Psoas muscle (tissue), 8 donors: Measurements from ENCODE around the gene UQCRC1. TPM values are rescaled to one million over a fixed set of nuclear protein-coding genes. Genes with fewer than 3 reads are reported as not detected.
A peak's percentile ranks its signal among the peaks of the same experiment; 100 is the strongest.

Source experiments
- ATAC-seq, 4 donors: fragments of 200-7000 bp; cut with Tn5 transposase; one replicate each; pipeline ENCODE4 v1.9.1; 2020; ENCODE audit warnings: moderate library complexity in 3 of 4, mild to moderate bottlenecking in 2 of 4
- DNase-seq, 2 donors: peaks; one replicate each; pipeline ENCODE4 v3.0.0-alpha.2; 2020
- H3K27ac ChIP-seq: fragments of 200-600 bp; one replicate; pipeline ENCODE4 v1.8.0; 2022
- H3K27me3 ChIP-seq, 3 donors: fragments of 200-600 bp in 1 of 3; one replicate each; pipeline versions ENCODE4 v1.6.1 to v1.8.0; 2013 to 2022; ENCODE audit warnings: low read length in 2 of 3, mild to moderate bottlenecking in 2 of 3, moderate library complexity in 1 of 3; ENCODE audit not compliant: insufficient read depth in 3 of 3
- H3K36me3 ChIP-seq, 2 donors: fragments of 200-600 bp in 1 of 2; one replicate each; pipeline versions ENCODE4 v1.6.1 to v1.8.0; 2013 to 2022; ENCODE audit warnings: low read depth in 1 of 2, mild to moderate bottlenecking in 1 of 2, moderate library complexity in 1 of 2; ENCODE audit not compliant: insufficient read depth in 1 of 2
- H3K4me1 ChIP-seq: fragments of 200-600 bp; one replicate; pipeline ENCODE4 v1.8.0; 2022
- H3K4me3 ChIP-seq: fragments of 200-600 bp; one replicate; pipeline ENCODE4 v1.8.0; 2022; ENCODE audit warnings: mild to moderate bottlenecking
- H3K9me3 ChIP-seq: fragments of 200-600 bp; one replicate; pipeline ENCODE4 v1.8.0; 2022
- CTCF ChIP-seq: fragments of 200-600 bp; IDR thresholded peaks from one replicate; pipeline ENCODE4 v1.8.0; 2022; ENCODE audit warnings: antibody characterized with exemption
- whole genome bisulfite sequencing, 3 donors: extraction: QIAGEN DNeasy Blood & Tissue Kit; methylation state at CpG; one replicate each; pipeline versions ENCODE4 v1.1.6 to v1.1.7; 2013; 5-methylcytosine and 5-hydroxymethylcytosine counted together
- intact Hi-C, 2 donors: fragments of 100-400 bp; cut with DNase I; formaldehyde crosslinking; loops; one replicate each; pipeline versions ENCODE4 v1.11.0 to v1.14.2; 2022
- polyA plus RNA-seq, 3 donors: library from polyadenylated mRNA; stranded (reverse); fragments of 200-250 nt; gene quantifications; one replicate each; pipeline ENCODE4 v1.2.3, GENCODE V29; 2013
- total RNA-seq, 4 donors: library from RNA; stranded (reverse); fragmentation: NEBNext Ultra II Directional in 2 of 4; extraction: Animal tissue kit (Norgen Biotek cat#: 25700) in 2 of 4; gene quantifications; one replicate each; pipeline versions ENCODE4 v1.2.1 to v1.2.4, GENCODE V29; 2021 to 2023
- donor health status: healthy with polysubstance abuse.
- donor health status: DM: no; HTN: no; CAD: no; lungs with moderate emphysema.
- donor health status: Bipolar disorder and iron deficiency.
- donor health status: healthy.
- donor health status: DM: yes; HTN: yes; CAD: no.
- donor health status: DM: no; HTN: no; CAD: no.
- donor health status: DM: no; HTN: no; CAD: no.
- donor health status: DM: yes; HTN: yes; CAD: no.

UQCRC1 gene
- total and polyA plus RNA-seq, 7 donors, result 466 to 719 (median 674) TPM

DNA sequence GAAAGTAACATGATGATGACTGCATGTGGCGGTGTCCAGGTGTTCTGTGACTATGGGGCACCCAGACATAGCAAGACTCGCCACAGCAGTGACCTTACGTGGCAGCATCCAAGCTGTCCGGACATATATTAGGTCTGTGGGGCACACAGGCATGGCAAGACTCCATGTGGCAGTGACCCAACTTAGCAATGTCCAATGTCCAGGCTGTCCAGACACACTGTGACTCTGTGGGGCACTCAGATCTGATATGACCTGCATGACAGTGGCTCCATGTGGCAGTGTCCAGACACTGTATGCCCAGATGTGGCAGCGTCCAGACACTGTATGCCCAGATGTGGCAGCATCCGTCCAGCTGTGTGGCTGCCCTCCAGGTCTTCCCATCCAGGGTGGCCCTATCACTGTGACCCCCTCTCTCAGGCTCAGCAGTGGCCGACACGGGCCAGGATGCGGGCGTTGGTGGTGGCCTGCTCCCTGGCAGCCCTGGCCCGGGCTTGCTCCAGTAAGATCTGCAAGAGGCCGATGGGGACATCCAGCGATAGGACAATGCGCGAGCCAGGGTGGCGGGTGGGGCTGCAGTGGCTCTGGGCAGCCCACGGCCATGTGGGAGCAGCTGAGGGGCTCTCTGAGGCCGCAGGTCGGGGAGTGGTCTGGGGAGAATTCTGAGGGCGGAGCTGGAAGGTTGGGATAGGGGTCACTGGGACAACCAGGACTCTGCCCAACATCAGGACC, 46.9 kb downstream of the UQCRC1 start:
- no peak overlapping the region for H3K27ac ChIP-seq
- ATAC-seq, result no peak
- TF ChIP-seq CTCF, result no peak
- peaks cover 28% of the 10 kb centered on the region for H3K4me1 ChIP-seq
- WGBS, 3 donors, result 79 to 87% (median 80%) methylated on average over 20 of the region's 20 CpGs
- no peaks in the 10 kb centered on the region for H3K36me3 ChIP-seq
- DNase-seq, result no peak
- no peaks in the 10 kb centered on the region for H3K9me3 ChIP-seq
- intact Hi-C loops, result loop anchor here in 1 of 2 donors (5.0 kb wide), 1 partner anchor 90 kb away; no protein-coding TSS in a partner anchor
- H3K4me3 ChIP-seq, result no peak overlapping the region
- no peaks in the 10 kb centered on the region for H3K27me3 ChIP-seq

GRCh38 chr3:48561045-48561736, 48.3 kb downstream of the UQCRC1 start:
- H3K4me1 ChIP-seq, result peaks cover 33% of the 10 kb centered on the region
- H3K9me3 ChIP-seq, result no peaks in the 10 kb centered on the region
- intact Hi-C loops, result loop anchor here in 1 of 2 donors (5.0 kb wide), 1 partner anchor 91 kb away; no protein-coding TSS in a partner anchor
- peak; percentile 57 to 74 for DNase-seq
- H3K27ac ChIP-seq, result peak overlapping the region; percentile 72
- ATAC-seq, result peak; percentile 12 to 15 (median 14)
- H3K27me3 ChIP-seq, result no peaks in the 10 kb centered on the region
- 28 to 32% (median 30%) methylated on average over 19 to 21 of the region's 21 CpGs for WGBS, 3 donors
- TF ChIP-seq CTCF, result no peak
- peak overlapping the region; percentile 60 for H3K4me3 ChIP-seq
- no peaks in the 10 kb centered on the region for H3K36me3 ChIP-seq

DNA sequence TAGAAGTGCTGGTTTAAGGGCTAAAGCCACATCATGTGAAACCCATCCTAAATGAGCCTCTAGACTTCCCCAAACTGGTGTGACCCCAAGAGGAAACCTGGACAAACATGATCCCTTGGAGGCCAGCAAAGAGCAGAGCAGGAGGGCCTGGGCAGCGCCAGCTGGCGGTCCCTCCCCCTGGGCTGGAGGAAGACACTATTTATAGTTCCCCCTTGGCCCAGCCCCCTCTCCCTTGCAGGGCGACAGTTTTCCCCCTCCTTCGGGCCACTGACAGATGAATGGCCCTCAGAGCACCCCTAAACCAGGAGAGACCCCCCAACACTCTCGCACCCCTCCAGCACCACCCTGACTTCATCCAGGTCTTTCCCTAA, 48.8 kb downstream of the UQCRC1 start:
- H3K36me3 ChIP-seq, result no peaks in the 10 kb centered on the region
- WGBS, 3 donors, result 6 to 7% (median 6%) methylated on average over 5 of the region's 5 CpGs
- H3K9me3 ChIP-seq, result no peaks in the 10 kb centered on the region
- no peaks in the 10 kb centered on the region for H3K27me3 ChIP-seq
- DNase-seq (peak in 1 of 2 donors; percentile 36), ATAC-seq (peak; percentile 34 to 56 (median 52))
- H3K4me1 ChIP-seq, result peaks cover 33% of the 10 kb centered on the region
- peak overlapping the region; percentile 72 for H3K27ac ChIP-seq
- H3K4me3 ChIP-seq, result peak overlapping the region; percentile 60
- intact Hi-C loops, result loop anchor here in 1 of 2 donors (5.0 kb wide), 1 partner anchor 92 kb away; no protein-coding TSS in a partner anchor
- no peak for TF ChIP-seq CTCF

DNA sequence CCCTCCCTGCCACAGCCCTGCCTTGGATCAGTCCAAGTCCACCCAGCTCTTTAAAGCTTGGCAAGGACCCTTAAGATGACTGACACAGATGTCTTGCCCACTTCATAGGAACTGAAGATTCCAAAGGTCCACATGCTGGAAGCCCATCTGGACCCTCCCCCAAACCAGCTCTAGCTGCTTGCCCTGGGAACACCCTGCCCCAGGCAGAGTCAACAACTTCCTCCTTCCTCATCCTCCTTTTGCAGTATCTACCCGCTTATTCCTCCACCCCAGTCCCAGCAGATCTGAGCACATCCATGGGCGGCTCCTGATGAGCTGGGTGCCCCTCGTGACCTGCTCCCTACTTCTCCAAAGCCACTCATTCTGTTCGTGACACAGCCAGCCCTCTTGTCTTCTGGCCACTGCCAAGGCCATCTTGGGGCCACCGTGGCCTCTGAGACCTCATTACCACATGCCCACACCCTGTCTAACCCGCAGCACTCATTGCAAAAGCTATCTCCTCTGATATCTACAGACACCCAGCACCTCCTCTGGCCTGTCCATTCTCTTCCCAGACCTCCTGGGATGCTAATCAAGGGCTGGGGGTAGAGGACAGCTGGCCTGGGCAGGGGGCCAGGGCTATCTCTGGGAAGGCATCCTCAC, 50.8 kb downstream of the UQCRC1 start:
- DNase-seq (peak; percentile 42 to 74), ATAC-seq (no peak)
- intact Hi-C loops, result loop anchor here in 1 of 2 donors (2.0 kb wide), 1 partner anchor 76 kb away; the partner anchor contains the start of gene SLC26A6
- Histone ChIP-seq H3K27me3 (no peaks in the 10 kb centered on the region), H3K27ac (peak overlapping the region; percentile 50), H3K4me1 (peaks cover 33% of the 10 kb centered on the region), H3K36me3 (no peaks in the 10 kb centered on the region), H3K9me3 (no peaks in the 10 kb centered on the region), H3K4me3 (no peak overlapping the region)
- WGBS, 3 donors, result 67 to 74% (median 67%) methylated on average over 6 of the region's 6 CpGs
- TF ChIP-seq CTCF, result no peak
